ENCODE measurements around the gene PIPOX.

Gene PIPOX

DNA sequence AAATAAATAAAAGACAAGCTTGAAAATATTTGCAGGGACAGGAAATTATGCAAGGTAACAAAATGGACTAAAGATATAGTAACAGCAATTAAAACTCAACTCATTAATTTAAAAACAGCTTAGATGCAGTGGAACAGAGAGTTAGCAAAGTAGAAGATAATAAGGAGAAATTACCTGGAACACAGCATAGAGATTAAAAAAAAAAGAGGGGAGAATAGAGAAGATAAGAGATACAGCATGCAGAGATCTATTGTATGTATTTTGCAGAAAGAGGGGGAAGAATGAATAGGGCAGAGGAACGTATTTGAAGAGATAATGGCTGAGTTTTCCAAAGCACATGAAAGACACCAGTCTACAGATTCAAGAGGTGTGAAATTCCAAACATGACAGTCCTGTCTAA is 8.4 kb upstream of the PIPOX start:
- H3K27me3 ChIP-seq (ENCODE audit: insufficient read depth, low read depth), result peaks cover 88% of the 10 kb centered on the region
- TF ChIP-seq CTCF (conservative IDR thresholded peaks at IDR 0.05; ENCODE audit: low read depth, low read length), result no peak

GRCh38 chr17:29036584-29036983 is 6.4 kb upstream of the PIPOX start:
- Histone ChIP-seq H4K20me1 (ENCODE audit: insufficient read depth) (no peaks in the 10 kb centered on the region), H3K9ac (no peak overlapping the region), H3K36me3 (ENCODE audit: insufficient read depth) (no peaks in the 10 kb centered on the region), H3K27ac (no peak overlapping the region), H3K79me2 (ENCODE audit: insufficient read depth, low read depth) (no peaks in the 10 kb centered on the region), H3K4me2 (no peak overlapping the region), H3K4me3 (IDR thresholded peaks at IDR 0.05; ENCODE audit: insufficient read depth, low read depth, low read length) (no peak overlapping the region), H2AFZ (ENCODE audit: low read depth) (no peak overlapping the region), H3K4me1 (ENCODE audit: low read depth, poor library complexity, severe bottlenecking) (no peaks in the 10 kb centered on the region), H3K27me3 (ENCODE audit: insufficient read depth, low read depth) (peaks cover 68% of the 10 kb centered on the region)
- TF ChIP-seq CTCF (conservative IDR thresholded peaks at IDR 0.05; ENCODE audit: low read depth, low read length), result no peak

More for the DNA sequence above, 8.4 kb upstream of the PIPOX start:
- Histone ChIP-seq H3K36me3 (ENCODE audit: insufficient read depth) (no peaks in the 10 kb centered on the region), H3K4me1 (ENCODE audit: low read depth, poor library complexity, severe bottlenecking) (no peaks in the 10 kb centered on the region), H2AFZ (ENCODE audit: low read depth) (no peak overlapping the region), H3K27ac (no peak overlapping the region), H4K20me1 (ENCODE audit: insufficient read depth) (no peaks in the 10 kb centered on the region), H3K79me2 (ENCODE audit: insufficient read depth, low read depth) (no peaks in the 10 kb centered on the region), H3K9ac (no peak overlapping the region), H3K4me2 (no peak overlapping the region), H3K4me3 (IDR thresholded peaks at IDR 0.05; ENCODE audit: insufficient read depth, low read depth, low read length) (no peak overlapping the region)

DNA sequence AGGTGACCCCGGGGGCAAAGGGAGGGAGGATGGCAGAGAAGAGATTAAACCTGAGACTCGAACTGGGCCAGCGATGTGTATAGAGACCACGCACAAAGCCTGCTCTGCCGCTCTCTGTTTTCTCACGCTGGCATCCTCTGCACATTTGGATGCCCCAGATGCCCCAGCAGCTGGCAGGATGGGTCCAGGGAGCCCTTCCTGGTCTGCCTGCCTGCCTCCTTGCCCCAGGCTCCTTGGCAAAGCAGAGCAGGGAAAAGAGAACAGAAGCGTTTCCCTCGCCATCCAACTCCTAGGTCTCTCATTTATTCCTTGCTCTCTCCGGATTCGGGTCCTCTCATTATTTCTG is 5.2 kb upstream of the PIPOX start:
- H4K20me1 ChIP-seq (ENCODE audit: insufficient read depth), result no peaks in the 10 kb centered on the region
- H3K4me2 ChIP-seq, result no peak overlapping the region
- H3K27me3 ChIP-seq (ENCODE audit: insufficient read depth, low read depth), result peaks cover 56% of the 10 kb centered on the region
- peaks cover 9% of the 10 kb centered on the region for H3K4me1 ChIP-seq (ENCODE audit: low read depth, poor library complexity, severe bottlenecking)
- H2AFZ ChIP-seq (ENCODE audit: low read depth), result no peak overlapping the region
- no peak for TF ChIP-seq CTCF (conservative IDR thresholded peaks at IDR 0.05; ENCODE audit: low read depth, low read length)
- H3K9ac ChIP-seq, result no peak overlapping the region
- no peak overlapping the region for H3K4me3 ChIP-seq (IDR thresholded peaks at IDR 0.05; ENCODE audit: insufficient read depth, low read depth, low read length)
- no peaks in the 10 kb centered on the region for H3K36me3 ChIP-seq (ENCODE audit: insufficient read depth)
- no peak overlapping the region for H3K27ac ChIP-seq
- no peaks in the 10 kb centered on the region for H3K79me2 ChIP-seq (ENCODE audit: insufficient read depth, low read depth)

DNA sequence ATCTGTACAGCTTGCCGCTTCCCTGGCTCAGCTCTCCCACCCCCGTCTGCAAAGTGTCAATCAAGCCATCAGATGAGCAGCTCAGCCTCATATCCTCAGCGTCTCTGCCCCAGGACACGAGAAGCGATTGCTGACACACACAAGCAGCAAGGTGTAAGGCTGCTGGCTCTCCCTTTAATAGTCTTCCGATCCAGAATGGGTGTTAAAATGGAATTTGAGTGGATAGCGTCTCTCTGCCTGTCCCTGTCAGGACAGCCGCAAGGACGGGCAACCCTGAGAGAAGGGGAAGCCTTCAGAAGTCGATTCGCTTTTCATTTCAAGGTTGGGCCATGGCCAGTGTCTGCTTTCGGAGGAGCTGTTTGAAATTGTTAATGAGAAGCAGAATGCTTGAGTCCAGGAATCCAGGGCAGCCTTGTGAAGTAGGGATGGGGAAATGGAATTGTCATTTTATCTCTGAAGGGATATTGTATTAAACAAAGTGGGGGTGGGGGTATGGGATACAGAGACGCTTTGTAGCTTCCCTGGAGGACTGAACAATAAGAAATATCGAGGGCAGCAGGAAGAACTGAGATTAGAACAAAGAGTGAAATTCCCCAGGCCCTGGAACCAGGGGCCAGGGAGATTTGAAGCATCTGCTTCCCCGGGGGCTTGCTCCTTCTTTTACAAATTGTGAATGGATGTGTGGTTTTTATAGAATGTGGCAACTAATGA is 4.7 kb upstream of the PIPOX start:
- no peak overlapping the region for H3K27ac ChIP-seq
- no peak for TF ChIP-seq CTCF (conservative IDR thresholded peaks at IDR 0.05; ENCODE audit: low read depth, low read length)

More for the DNA sequence above, 4.7 kb upstream of the PIPOX start:
- Histone ChIP-seq H2AFZ (ENCODE audit: low read depth) (no peak overlapping the region), H3K4me2 (no peak overlapping the region), H3K9ac (no peak overlapping the region), H3K4me1 (ENCODE audit: low read depth, poor library complexity, severe bottlenecking) (peaks cover 14% of the 10 kb centered on the region), H4K20me1 (ENCODE audit: insufficient read depth) (no peaks in the 10 kb centered on the region), H3K4me3 (IDR thresholded peaks at IDR 0.05; ENCODE audit: insufficient read depth, low read depth, low read length) (no peak overlapping the region), H3K79me2 (ENCODE audit: insufficient read depth, low read depth) (no peaks in the 10 kb centered on the region), H3K36me3 (ENCODE audit: insufficient read depth) (no peaks in the 10 kb centered on the region), H3K27me3 (ENCODE audit: insufficient read depth, low read depth) (peaks cover 51% of the 10 kb centered on the region)
